Spleen (tissue), 11 donors: ENCODE measurements around the gene VIPAS39. TPM values are rescaled to one million over a fixed set of nuclear protein-coding genes. Genes with fewer than 3 reads are reported as not detected.

Source experiments
- DNase-seq: peaks from one replicate; pipeline ENCODE4 v3.0.0-alpha.2; 2020
- H3K27ac ChIP-seq, 8 donors: fragments of 200-600 bp; sonication (generic) in 7 of 8; 1 replicate in 4 of 8; 2 replicates in 4 of 8; pipeline versions ENCODE4 v1.5.0 to v1.8.0; 2016 to 2021; ENCODE audit warnings: inconsistent platforms in 4 of 8, mild to moderate bottlenecking in 4 of 8, moderate library complexity in 1 of 8
- H3K27me3 ChIP-seq, 7 donors: fragments of 200-600 bp; sonication (generic) in 6 of 7; replicated peaks in 1 of 7; 1 replicate in 4 of 7; 2 replicates in 3 of 7; pipeline versions ENCODE4 v1.5.0 to v1.8.0; 2016 to 2021; ENCODE audit warnings: inconsistent platforms in 3 of 7, mild to moderate bottlenecking in 1 of 7
- H3K36me3 ChIP-seq, 6 donors: fragments of 200-600 bp; sonication (generic) in 5 of 6; 1 replicate in 4 of 6; 2 replicates in 2 of 6; pipeline versions ENCODE4 v1.5.0 to v1.8.0; 2016 to 2021; ENCODE audit warnings: inconsistent platforms in 2 of 6
- H3K4me1 ChIP-seq, 6 donors: fragments of 200-600 bp; sonication (generic) in 5 of 6; 1 replicate in 3 of 6; 2 replicates in 3 of 6; pipeline versions ENCODE4 v1.5.0 to v1.8.0; 2016 to 2021; ENCODE audit warnings: inconsistent platforms in 3 of 6
- H3K4me3 ChIP-seq, 8 donors: fragments of 200-600 bp; sonication (generic) in 7 of 8; 1 replicate in 4 of 8; 2 replicates in 4 of 8; pipeline versions ENCODE4 v1.5.0 to v1.8.0; 2016 to 2021; ENCODE audit warnings: inconsistent platforms in 4 of 8, mild to moderate bottlenecking in 4 of 8, moderate library complexity in 2 of 8
- H3K9me3 ChIP-seq, 8 donors: fragments of 200-600 bp; sonication (generic) in 7 of 8; 1 replicate in 4 of 8; 2 replicates in 4 of 8; pipeline versions ENCODE4 v1.5.0 to v1.8.0; 2016 to 2021; ENCODE audit warnings: inconsistent platforms in 4 of 8
- CTCF ChIP-seq, 11 experiments: fragments of 200-600 bp in 7 of 11; fragments of 450-650 bp in 4 of 11; sonication (generic) in 4 of 11; IDR thresholded peaks in 8 of 11; conservative IDR thresholded peaks in 3 of 11; 1 replicate in 7 of 11; 2 replicates in 4 of 11; pipeline versions ENCODE4 v1.4.0 to v1.8.0; 2016 to 2021; ENCODE audit warnings: antibody characterized with exemption in 11 of 11, inconsistent platforms in 4 of 11, mild to moderate bottlenecking in 1 of 11
- POLR2A ChIP-seq, 3 donors: fragments of 450-650 bp; IDR thresholded peaks; one replicate each; pipeline ENCODE4 v1.5.1; 2017; ENCODE audit warnings: antibody characterized with exemption in 3 of 3, mild to moderate bottlenecking in 1 of 3
- POLR2AphosphoS5 ChIP-seq, 3 donors: sonication (generic); formaldehyde crosslinking; IDR thresholded peaks; one replicate each; pipeline ENCODE4 v1.5.1; 2017; ENCODE audit warnings: antibody characterized with exemption in 3 of 3
- WGBS, 5 donors: extraction: QIAGEN DNeasy Blood & Tissue Kit in 3 of 5; methylation state at CpG; one replicate each; pipeline versions ENCODE4 v1.1.5 to v1.1.7; 2013 to 2018; 5-methylcytosine and 5-hydroxymethylcytosine counted together
- intact Hi-C: fragments of 100-400 bp; cut with DNase I; formaldehyde crosslinking; loops from one replicate; pipeline ENCODE4 v1.15.0; 2023; ENCODE audit warnings: low total_unique reads
- polyA plus RNA-seq, 3 donors: library from polyadenylated mRNA; stranded (reverse); fragments of 200-250 nt; gene quantifications; one replicate each; pipeline ENCODE4 v1.2.1, GENCODE V29; 2013
- total RNA-seq, 7 donors: library from RNA; depleted of rRNA in 3 of 7; stranded (reverse); fragments of >200 nt in 3 of 7; fragmentation: NEBNext Ultra II Directional in 4 of 7; extraction: Animal tissue kit (Norgen Biotek cat#: 25700) in 4 of 7; gene quantifications; one replicate each; pipeline versions ENCODE4 v1.1.0 to v1.2.1, GENCODE V29; 2016 to 2021
- donor health status: healthy with polysubstance abuse.
- donor health status: DM: no; HTN: no; CAD: no; lungs with moderate emphysema.
- donor health status: DM: no; HTN: no; CAD: no.
- donor health status: Bipolar disorder and iron deficiency.
- donor health status: healthy.
- donor health status: DM: no; HTN: no; CAD: no.
- donor health status: DM: yes; HTN: yes; CAD: no.

VIPAS39 gene
- total and polyA plus RNA-seq, 10 donors: 9.8 to 24.3 (median 17.1) TPM

- 92 to 100% (median 98%) methylated on average over 1 of the region's 1 CpG for WGBS, 5 donors
- no peaks in the 10 kb centered on the region for H3K4me1 ChIP-seq
- peaks cover under 1 to 100% (median 77%) of the 10 kb centered on the region in 6 donors for H3K36me3 ChIP-seq
- DNase-seq: no peak
- H3K27me3 ChIP-seq: no peaks in the 10 kb centered on the region
- intact Hi-C loops: no loop called here
- no peak overlapping the region for H3K4me3 ChIP-seq
- no peak overlapping the region for H3K27ac ChIP-seq
- H3K9me3 ChIP-seq: no peaks in the 10 kb centered on the region
- TF ChIP-seq POLR2AphosphoS5 (IDR thresholded peaks at IDR 0.05) (no peak), CTCF (IDR thresholded peaks at IDR 0.05 in 8 of 11, conservative IDR thresholded peaks at IDR 0.05 in 3 of 11) (no peak), POLR2A (IDR thresholded peaks at IDR 0.05) (no peak)
These were observed 18.8 kb downstream of the VIPAS39 start for GRCh38 chr14:77438596-77438995.

GRCh38 chr14:77436042-77436441, 21.4 kb downstream of the VIPAS39 start:
- no peak for DNase-seq
- TF ChIP-seq POLR2A (IDR thresholded peaks at IDR 0.05) (no peak), CTCF (IDR thresholded peaks at IDR 0.05 in 8 of 11, conservative IDR thresholded peaks at IDR 0.05 in 3 of 11) (no peak), POLR2AphosphoS5 (IDR thresholded peaks at IDR 0.05) (no peak)
- no peaks in the 10 kb centered on the region for H3K9me3 ChIP-seq
- 88 to 98% (median 95%) methylated on average over 3 of the region's 3 CpGs for WGBS, 5 donors
- peaks cover 3 to 100% (median 72%) of the 10 kb centered on the region in 6 donors for H3K36me3 ChIP-seq
- no peak overlapping the region for H3K27ac ChIP-seq
- no peaks in the 10 kb centered on the region for H3K4me1 ChIP-seq
- intact Hi-C loops: no loop called here
- H3K27me3 ChIP-seq: no peaks in the 10 kb centered on the region
- H3K4me3 ChIP-seq: no peak overlapping the region

DNA sequence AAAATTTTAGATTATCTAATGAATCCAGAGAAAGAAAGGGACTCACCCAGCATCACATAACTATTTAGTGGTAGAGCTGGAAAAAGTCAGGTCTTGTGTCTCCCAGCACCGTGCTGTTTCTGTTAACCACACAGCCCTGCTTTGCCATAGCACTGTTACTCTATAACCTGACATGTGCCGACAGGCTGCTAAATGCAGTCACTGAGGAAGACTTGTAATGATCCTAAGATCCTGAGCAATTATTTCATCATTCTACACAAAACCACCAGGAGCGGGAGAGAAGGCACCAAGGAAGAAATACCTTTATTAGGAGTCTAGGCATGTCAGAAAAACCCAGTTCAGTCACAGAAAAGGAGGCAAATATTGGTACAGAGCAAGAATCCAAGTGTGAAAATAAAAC, 31.0 kb downstream of the VIPAS39 start:
- no peak for DNase-seq
- no peaks in the 10 kb centered on the region for H3K4me1 ChIP-seq
- TF ChIP-seq POLR2AphosphoS5 (IDR thresholded peaks at IDR 0.05) (no peak), POLR2A (IDR thresholded peaks at IDR 0.05) (no peak), CTCF (IDR thresholded peaks at IDR 0.05 in 8 of 11, conservative IDR thresholded peaks at IDR 0.05 in 3 of 11) (no peak)
- WGBS, 5 donors: 93 to 98% (median 96%) methylated on average over 3 of the region's 3 CpGs
- no peak overlapping the region for H3K4me3 ChIP-seq
- H3K27ac ChIP-seq: no peak overlapping the region
- intact Hi-C loops: no loop called here
- no peaks in the 10 kb centered on the region for H3K27me3 ChIP-seq
- H3K36me3 ChIP-seq: peaks cover 0 to 100% (median 86%) of the 10 kb centered on the region in 6 donors
- H3K9me3 ChIP-seq: peaks cover 0 to under 1% (median 0%) of the 10 kb centered on the region in 8 donors

DNA sequence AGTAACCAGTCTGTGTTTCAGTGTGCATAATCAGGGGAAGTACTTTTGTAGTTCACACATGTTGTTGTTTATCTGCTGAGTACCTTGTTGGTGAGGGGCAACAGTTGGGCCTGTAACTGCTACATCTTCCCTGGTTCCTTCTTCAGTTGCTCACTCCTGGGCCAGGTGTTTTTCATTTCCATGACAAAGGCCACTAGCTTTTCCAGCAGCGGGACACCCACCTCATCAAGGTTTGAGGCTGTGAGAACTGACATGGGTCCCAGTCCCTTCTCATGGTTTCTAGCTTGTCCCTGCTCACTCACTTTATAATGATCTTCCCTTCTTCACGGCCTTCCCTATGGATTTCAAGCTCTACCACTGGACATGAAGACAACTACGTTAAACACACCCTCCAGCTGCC, 32.5 kb downstream of the VIPAS39 start:
- Histone ChIP-seq H3K4me1 (no peaks in the 10 kb centered on the region), H3K27me3 (no peaks in the 10 kb centered on the region), H3K36me3 (peaks cover 0 to 94% (median 78%) of the 10 kb centered on the region in 6 donors), H3K27ac (no peak overlapping the region), H3K9me3 (peaks cover 0 to 16% (median 12%) of the 10 kb centered on the region in 8 donors), H3K4me3 (no peak overlapping the region)
- TF ChIP-seq POLR2A (IDR thresholded peaks at IDR 0.05) (no peak), CTCF (IDR thresholded peaks at IDR 0.05 in 8 of 11, conservative IDR thresholded peaks at IDR 0.05 in 3 of 11) (no peak), POLR2AphosphoS5 (IDR thresholded peaks at IDR 0.05) (no peak)
- WGBS, 5 donors: 95 to 99% (median 95%) methylated on average over 3 of the region's 3 CpGs
- no peak for DNase-seq
- intact Hi-C loops: no loop called here
